ENCODE results near the gene SPACDR.

SPACDR gene

DNA sequence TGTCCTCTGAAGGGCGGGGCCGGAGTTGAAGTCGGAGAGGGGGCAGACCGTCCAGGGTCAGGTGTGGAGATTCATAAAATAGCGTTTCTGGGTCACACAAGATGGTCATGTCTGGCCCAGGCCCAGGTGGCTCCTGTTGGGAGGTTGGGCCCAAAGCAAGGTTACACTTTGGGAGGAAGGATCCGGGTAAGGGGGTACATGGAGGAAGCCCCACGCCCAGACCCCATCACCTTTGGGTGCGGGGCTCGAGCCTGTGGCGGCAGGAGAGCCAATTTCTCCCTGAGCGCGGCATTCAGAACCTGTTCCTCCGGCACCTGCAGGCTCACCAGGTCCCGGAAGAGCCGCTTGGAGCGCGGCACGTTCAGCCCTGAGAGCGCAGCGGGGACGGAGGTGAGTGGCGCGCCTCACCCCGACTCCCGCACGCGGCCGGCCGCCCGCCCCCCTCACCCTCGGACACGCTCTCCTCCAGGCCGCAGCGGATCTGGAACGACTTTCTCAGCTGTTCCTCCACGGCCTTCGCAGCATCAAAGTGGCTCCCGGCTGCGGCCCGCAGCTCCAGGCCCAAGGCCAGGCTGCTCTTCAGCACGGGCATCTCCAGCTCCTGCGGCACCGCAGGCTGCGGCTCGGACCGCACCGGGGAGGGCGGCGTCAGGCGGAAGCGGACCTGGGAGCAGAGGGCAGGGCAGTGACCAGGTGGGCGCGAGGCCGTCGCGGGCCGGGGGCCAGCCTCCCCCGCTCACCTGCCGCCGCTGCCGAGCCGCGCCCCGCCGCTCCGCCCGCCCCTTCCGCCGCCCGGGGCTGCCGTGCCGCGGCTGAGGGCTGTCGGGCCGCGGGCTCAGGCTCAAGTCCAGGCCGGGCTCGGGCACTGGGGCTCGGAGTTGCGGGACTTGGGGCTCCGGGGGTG, 28.4 kb downstream of the SPACDR start:
- ChIA-PET CTCF (interaction anchor here (1.3 to 5.1 kb wide), 4 partner anchors 14 to 302 kb away, joined by 3 to 28 read pairs (median 4); no protein-coding TSS in a partner anchor), POLR2A (interaction anchor here (0.9 to 1.3 kb wide), 3 partner anchors 8 to 242 kb away, joined by 3 to 4 read pairs (median 3); partner anchors contain the start of gene ZCWPW1)
- TF ChIP-seq, protein P1, sequence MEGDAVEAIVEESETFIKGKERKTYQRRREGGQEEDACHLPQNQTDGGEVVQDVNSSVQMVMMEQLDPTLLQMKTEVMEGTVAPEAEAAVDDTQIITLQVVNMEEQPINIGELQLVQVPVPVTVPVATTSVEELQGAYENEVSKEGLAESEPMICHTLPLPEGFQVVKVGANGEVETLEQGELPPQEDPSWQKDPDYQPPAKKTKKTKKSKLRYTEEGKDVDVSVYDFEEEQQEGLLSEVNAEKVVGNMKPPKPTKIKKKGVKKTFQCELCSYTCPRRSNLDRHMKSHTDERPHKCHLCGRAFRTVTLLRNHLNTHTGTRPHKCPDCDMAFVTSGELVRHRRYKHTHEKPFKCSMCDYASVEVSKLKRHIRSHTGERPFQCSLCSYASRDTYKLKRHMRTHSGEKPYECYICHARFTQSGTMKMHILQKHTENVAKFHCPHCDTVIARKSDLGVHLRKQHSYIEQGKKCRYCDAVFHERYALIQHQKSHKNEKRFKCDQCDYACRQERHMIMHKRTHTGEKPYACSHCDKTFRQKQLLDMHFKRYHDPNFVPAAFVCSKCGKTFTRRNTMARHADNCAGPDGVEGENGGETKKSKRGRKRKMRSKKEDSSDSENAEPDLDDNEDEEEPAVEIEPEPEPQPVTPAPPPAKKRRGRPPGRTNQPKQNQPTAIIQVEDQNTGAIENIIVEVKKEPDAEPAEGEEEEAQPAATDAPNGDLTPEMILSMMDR (IDR thresholded peaks at IDR 0.05; ENCODE audit: control extremely low read depth, extremely low read depth, low read depth, missing control alignments) = no peak
- DNase-seq (ENCODE audit: extremely low spot score) = peak; percentile 46

DNA sequence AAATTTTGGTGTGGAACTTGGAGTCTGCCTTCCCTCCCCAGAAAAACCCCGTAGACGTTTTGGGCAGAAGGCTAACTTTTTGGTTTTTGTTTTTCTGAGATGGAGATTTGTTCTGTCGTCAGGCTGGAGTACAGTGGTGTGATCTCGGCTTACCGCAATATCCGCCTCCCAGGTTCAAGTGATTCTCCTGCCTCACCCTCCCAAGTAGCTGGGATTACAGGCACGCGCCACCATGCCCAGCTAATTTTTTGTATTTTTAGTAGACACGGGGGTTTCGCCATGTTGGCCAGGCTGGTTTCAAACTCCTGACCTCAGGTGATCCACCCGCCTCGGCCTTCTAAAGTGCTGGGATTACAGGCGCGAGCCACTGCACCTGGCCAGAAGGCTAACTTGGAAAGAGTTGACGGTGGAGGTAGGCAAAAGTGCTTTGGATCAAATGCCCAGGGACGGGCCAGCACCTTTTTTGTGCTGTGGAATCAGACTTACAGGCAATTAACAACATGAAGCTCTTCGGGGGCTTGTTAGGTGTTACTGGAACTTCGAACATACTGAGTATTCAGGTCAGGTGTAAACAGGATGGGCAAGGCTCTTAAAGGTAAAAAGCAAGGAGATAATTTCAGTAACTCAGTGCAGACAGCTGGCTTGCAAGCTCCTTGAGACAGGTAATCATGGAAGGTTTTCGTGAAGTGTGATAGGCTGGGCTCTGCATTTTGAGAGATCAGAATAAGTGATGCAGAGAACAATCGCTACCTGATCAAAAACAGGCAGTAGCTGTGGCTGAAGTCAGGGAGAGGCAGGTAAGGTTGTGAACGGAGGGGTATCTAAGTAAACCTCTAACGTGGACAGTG, 29.5 kb downstream of the SPACDR start:
- TF ChIP-seq, protein P1 (IDR thresholded peaks at IDR 0.05; ENCODE audit: control extremely low read depth, extremely low read depth, low read depth, missing control alignments) = no peak
- ChIA-PET CTCF (interaction anchor here (0.7 to 1.8 kb wide), 5 partner anchors 17 to 271 kb away, joined by 3 to 5 read pairs (median 3); partner anchors contain the start of gene POP7), POLR2A (no interaction called here)
- DNase-seq (ENCODE audit: extremely low spot score) = no peak

DNA sequence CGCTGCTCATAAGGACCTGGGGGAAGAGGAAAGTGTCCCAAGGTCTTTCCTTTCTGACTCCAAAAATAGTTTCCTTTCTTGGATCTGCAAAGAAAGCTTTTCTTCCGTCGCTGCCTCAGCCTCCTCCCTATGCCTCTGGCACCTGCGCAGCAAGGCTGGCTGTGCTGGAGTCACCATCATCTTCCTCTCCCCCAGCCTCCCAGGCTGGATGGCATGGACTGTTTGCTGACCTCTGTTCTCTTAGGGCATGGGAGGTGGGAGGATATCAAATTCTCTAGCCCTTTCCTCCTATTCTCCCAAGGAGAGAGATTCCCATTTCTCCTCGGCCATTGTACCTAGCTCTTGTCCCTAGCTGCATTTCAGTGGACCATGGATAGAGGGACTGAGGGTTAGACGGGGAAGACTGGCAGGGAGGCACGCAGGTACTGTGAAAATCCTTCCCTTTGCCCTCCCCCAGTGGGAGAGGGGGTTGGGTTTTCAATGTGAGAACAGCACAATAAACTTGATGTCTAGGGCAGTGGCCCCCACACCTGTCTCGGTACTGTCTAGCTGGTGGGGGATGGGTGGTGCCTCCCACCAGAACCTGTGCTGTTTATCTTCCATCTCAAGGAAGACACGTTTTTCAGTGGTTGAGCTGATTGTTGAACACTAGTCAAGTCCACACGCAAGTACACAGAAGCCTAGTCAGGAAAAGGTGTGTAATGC, 30.3 kb downstream of the SPACDR start:
- ChIA-PET POLR2A (no interaction called here), CTCF (interaction anchor here (1.1 to 1.8 kb wide), 3 partner anchors 17 to 272 kb away, joined by 3 to 5 read pairs (median 3); partner anchors contain the start of gene POP7)
- no peak for DNase-seq (ENCODE audit: extremely low spot score)
- TF ChIP-seq, protein P1 (IDR thresholded peaks at IDR 0.05; ENCODE audit: control extremely low read depth, extremely low read depth, low read depth, missing control alignments) = no peak

DNA sequence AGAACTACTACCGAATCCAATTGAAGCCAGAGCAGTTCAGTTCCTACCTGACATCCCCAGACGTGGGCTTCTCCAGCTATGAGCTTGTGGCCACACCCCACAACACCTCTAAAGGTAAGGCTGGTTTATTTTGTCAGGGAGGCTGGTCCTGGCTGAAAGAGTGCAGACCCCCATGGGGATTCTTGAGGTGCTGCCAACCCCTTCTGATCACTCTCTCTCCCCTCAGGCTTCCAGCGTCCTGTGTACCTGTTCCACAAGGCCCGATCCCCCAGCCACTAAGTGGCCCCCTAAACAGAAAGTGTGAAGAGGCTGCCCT, 30.8 kb downstream of the SPACDR start:
- POLR2A ChIA-PET = no interaction called here
- TF ChIP-seq, protein P1 (IDR thresholded peaks at IDR 0.05; ENCODE audit: control extremely low read depth, extremely low read depth, low read depth, missing control alignments) = no peak
- DNase-seq (ENCODE audit: extremely low spot score) = no peak
- CTCF ChIA-PET = interaction anchor here (1.8 kb wide), 1 partner anchor 18 kb away, joined by 5 read pairs; no protein-coding TSS in a partner anchor

DNA sequence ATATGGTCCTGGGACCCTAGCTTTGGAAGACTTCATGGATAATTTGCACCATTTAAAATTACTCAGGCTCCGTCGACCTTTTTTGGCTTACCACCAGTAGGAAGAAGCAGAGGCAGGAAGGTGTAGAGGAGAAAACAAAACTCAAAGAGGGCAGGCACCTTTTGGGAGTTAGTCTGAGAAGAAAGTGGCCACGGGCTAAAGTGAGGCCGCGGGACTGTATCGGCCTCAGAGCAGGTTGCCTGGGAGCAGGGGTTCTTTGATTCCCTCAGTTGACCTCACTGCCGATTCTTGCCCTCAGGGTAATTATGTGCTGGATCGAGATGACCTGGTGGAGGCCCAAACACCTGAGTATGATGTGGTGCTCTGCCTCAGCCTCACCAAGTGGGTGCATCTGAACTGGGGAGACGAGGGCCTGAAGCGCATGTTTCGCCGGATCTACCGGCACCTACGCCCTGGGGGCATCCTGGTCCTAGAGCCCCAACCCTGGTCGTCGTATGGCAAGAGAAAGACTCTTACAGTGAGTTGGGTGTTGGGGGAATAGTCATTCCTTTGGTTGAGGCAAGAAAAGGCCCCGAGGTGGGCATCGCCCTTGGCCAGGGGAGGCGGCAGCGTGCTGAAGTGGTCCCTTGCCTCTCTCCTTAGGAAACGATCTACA, 31.3 kb downstream of the SPACDR start:
- ChIA-PET CTCF (no interaction called here), POLR2A (no interaction called here)
- TF ChIP-seq, protein P1 (IDR thresholded peaks at IDR 0.05; ENCODE audit: control extremely low read depth, extremely low read depth, low read depth, missing control alignments) = no peak
- no peak for DNase-seq (ENCODE audit: extremely low spot score)

Data from GM10248 (cell line).